ENCODE measurements around the gene PCSK6.
"Not testable (repeated sequence)": the region's sequence is repeated elsewhere in the genome, so short reads cannot be mapped to it uniquely, and the experiment has no call there.

The PCSK6 gene

DNA sequence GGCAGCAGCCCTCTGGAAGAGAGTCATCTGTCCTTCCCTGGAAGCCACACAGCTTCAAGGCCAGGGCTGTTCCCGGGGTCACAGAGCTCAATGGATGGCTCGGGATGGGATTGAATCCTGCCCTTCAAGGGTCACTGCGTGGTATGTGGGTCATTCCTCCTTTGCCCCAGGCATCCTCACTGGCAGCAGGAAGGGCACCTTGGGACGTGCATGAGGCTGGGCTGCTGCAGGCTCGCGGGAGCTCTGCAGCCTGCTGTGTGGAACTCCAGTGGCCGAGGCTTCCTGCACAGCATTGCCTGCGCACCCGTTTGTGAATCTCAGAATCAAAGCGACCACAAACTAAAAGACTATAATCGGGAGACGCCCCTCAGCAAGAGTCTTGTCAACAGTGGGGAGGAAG lies 60.7 kb downstream of the PCSK6 start:
- FAIRE-seq, result no peak

DNA sequence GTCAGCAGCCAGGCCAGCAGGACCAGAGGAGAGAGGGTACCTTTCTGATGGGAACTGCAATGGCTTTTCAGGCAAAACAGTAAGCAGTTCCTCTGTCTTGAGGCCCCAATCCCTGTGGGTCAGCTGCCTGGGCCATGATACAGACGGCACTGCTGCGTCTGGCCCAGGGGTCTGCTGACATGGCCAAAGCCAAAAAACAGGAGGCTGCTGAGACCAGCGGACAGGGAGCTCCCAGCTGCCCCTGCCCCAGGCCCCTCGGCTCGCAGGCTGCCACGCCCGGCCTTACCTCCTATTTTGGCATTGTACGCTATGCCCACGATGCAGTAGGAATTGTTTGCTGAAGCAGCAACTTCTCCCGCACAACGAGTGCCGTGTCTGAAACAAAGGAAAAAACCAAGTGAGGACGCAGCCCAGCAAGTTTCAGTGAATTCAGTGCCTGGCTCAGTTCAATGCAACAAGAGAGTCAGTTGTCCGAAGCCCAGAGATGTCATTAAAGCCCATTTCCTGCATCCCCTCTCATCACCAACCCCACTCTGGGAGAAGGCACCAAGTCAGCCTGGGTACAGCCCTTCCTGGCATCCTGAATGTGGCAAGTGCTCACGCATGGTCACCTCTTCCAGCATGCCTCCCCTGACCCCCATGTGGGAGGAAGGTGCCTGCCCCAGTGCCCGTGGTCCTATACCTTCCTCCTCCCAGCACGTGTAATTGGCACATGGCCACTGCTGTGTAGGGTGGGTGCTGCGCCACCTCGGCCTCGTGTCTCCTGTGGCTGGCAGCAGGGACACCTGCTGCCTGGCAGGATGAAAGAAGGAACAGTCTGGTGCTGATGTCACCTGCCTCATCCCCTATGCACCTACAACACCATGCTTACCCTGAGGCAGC lies 61.7 kb downstream of the PCSK6 start:
- no peak for FAIRE-seq

DNA sequence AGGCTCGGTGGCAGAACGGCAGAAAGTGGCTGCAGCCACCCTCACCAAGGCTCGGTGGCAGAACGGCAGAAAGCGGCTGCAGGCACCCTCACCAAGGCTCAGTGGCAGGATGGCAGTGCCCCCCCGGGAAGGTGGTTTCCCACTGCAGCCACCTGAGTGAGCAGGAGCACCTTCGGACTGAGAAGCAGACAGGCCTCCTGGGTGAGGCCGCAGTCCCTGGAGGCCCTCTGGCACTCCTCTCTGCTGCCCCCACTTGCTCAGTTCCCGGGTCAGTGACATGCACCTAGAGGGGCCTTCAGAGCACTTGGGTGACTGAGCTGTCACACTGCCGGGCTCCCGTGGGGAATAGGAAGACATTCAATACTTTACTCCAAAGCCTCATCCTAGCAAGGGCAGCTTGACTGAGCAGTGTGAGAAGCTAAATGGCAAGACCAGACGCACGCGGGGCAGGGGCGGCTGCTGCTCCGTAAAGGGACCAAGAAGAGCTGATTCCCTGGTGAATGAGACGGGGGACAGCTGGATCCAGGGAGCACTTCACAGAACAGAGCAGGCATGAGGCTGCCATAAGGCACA lies 62.7 kb downstream of the PCSK6 start:
- FAIRE-seq, result no peak

DNA sequence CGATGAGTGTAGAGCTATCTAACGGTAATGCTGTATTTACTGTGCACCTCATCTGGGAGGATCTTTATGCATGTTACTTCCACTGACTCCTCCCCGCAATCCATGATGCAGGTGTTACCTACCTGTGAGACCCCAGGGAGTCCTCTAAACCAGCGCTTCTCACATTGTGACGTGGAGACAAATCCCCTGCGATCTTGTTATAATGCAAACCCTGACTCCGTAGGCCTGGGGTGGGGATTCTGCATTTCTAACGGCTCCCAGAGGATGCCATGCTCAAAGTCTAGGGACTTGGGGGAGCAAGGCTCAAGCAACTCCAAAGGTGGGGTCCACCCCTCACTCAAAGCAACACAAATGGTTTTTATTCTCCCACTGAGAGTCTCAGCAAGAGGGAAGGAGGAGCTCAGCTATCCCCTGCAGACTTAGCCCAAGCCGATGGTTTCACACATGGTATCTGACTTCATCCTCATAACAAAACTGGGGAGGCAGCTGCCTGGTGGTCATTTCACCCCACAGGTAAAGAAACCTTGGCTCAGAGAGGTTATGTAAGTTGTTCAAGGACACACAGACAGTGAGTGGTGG lies 63.6 kb downstream of the PCSK6 start:
- no peak for FAIRE-seq

DNA sequence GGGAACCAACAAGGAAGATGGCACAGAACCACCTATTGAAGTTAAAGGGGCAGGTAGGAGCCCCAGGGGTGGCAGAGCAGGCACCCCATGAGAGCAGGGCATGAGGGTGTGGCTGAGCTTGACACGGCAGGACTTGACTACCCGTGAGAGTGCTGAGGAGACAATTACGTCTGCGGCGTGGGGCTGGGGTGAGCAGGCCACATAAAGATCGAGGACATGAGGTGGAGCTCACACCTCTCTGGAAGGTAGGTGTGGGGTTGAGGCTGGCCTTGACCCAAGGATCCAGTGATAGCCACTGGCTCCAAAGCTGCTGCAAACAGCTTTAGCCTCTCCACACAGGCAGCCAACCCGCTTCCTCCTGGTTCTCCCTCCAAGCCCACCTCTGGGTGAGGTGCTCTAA lies 64.5 kb downstream of the PCSK6 start:
- FAIRE-seq, result no peak

DNA sequence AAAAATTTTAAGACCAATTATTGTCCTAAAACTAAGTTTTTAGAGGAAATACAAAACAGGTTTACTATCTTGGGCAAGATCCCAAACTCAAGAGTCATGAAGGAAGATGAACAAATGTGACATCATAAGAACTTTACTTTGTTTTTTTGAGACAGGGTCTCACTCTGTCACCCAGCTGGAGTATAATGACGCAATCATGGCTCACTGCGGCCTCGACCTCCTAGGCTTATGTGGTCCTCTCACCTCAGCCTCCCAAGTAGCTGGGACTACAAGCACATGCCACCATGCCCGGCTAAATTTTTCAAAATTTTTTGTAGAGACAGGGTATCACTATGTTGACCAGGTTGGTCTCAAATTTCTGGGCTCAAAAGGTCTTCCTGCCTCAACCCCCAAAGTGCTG lies 69.3 kb downstream of the PCSK6 start:
- FAIRE-seq, result no peak

DNA sequence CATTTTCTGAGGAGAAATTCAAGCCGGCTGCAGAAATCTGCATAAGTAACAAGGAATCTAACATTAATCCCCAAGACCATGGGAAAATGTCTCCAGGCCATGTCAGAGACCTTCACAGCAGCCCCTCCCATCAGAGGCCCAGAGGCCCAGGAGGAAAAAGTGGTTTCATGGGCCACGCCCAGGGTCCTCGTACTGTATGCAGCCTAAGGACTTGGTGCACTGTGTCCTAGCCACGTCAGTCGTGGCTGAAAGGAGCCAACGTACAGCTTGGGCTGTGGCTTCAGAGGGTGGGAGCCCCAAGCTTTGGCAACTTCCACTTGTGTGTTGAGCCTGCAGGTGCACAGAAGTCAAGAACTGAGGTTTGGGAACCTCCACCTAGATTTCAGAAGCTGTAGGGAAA lies 73.0 kb downstream of the PCSK6 start:
- not testable (repeated sequence) for FAIRE-seq

DNA sequence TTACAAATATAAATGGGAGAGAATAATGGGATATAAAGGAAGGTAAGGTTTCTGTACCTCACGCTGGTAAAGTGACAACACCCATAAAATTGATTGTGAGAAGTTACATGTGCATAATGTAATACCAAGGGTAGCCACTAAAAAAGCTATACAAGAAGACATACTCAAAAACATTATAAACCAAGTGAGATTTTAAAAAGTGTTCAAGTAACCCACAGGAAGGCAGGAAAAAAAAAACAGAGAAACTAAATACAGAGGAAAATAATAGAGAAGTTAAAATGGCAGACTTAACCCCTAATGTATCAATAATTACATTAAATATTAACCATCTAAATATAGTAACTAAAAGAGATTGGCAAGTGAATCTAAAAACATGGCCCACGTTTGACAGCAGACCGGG lies 76.3 kb downstream of the PCSK6 start:
- FAIRE-seq, result no peak

DNA sequence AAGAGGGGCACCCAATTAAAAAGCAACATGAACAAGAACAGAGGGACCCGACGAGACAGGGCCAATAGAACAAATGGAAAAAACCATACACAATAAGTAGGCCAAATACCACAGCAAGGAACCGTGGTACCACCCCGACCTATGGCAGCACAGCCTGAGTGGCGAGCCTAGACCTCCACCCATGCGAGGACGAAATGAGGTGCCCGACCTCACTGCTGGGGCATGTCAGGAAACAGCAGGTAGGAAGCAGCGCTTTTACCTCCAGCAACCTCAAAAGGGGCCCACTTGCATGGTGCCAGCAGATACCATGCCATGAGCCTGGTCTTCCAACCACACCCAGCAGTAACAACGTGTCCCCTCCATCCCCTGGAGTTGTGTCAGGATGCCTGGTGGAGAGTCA lies 77.9 kb downstream of the PCSK6 start:
- FAIRE-seq, result no peak

DNA sequence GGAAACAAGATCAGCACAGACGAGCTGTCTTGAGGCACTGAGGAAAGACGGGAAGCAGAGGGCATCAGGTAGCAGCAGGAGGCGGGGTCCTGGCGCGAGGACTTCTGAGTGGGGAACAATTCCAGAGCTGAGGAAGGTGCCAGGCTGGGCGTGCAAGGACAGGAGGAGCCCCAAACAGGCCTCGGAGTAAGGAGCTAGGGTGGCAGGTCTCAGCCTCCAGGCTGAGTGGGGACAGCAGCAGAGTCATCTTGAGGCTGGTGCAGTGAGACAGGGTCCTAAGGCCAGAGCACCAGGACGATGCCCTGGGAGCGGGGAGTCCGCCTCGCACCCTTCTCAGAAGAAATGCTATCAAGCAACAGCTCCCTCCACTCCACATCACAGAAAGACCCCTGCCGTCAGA lies 78.4 kb downstream of the PCSK6 start:
- no peak for FAIRE-seq

DNA sequence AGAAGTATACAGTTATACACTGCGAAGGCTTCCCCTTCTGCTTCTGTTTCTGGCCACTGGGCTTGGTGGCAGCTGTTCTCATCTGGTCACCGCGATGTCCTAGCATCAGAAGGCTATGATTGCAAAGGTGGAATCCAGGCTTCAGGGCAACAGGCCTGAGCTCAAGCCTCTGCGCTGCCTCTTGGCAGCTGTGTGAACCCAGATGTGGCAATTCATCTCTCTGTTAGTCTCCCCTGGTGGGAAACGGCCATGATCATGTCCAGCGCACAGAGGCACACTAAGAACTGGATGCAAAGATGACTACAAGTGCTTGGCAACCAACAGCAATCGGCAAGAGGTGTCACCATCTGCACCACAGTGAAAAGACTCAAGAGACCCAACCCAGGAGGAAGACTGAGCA lies 78.9 kb downstream of the PCSK6 start:
- no peak for FAIRE-seq

DNA sequence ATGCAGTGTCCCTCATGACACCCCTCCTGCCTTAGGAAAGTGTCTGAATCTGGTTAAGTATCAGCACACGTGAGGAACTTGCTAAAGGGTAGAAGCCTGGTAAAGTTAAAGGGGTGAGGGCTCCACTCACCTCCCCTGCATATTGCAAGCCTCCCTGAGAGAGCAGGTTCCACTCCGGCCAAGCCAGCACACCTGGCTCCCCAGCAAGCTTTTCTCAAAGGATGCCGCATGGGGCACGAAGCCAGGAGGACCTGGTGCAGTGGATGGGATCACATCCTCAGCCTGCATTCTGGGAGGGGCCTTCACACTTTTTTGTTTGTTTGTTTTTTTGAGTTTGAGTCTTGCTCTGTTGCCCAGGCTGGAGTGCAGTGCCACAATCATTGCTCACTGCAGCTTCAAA lies 79.9 kb downstream of the PCSK6 start:
- FAIRE-seq, result no peak

DNA sequence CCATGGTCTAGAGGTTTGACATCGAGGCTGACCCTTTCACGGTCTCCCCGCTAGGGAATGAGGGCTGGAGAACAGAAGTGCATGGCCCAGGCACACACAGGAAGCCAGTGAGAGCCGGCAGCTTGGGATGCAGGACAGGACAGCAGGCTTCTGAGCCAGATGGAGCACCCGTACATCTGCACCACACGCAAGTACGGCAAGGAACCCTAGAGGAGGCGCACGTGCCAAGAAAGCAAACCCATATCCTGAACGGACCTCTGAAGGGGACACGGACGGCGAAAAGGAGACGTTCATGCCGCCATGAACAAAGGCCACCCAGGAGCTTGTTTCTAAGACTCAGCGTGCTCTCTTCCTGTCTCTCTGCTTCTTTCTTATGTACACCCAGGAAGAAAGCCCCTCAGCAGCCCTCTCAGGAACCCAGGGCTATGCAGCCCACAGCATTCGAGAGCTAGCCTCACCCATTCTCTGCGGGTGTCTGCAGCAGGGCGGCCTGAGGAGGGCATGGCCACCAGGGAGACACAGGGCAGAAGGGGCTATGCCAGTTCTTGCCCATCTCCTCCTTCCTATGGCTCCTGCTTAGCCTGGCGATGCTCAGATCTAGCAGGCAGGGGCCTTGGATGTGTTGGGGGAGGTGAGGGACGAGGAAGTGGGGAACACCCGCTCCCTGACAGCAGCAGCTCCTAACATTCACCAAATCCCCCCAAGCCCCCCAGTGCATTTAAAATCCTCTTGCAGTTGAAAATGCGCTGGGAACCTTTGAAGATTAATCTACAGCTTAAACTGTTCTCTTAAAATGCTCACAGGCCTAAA lies 81.3 kb downstream of the PCSK6 start:
- no peak for FAIRE-seq

DNA sequence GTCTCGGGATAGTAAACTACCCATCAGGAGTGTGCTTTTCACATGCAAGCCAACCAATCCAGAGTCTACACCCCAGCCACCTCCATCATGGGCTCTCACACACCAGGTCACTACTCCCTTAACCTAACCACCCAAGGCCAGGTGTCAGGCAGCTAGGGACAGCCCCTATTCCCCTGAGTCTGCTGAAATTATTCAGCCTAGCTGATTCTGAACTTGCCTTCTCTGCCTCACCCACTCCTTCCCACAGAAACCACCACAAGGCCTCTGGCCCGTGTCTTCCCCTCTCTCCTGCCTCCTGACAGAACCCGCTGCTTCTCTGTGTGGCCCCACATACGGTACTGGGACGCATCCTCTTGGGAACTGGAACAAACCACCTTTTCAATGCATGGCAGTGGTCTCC lies 82.1 kb downstream of the PCSK6 start:
- FAIRE-seq, result no peak

DNA sequence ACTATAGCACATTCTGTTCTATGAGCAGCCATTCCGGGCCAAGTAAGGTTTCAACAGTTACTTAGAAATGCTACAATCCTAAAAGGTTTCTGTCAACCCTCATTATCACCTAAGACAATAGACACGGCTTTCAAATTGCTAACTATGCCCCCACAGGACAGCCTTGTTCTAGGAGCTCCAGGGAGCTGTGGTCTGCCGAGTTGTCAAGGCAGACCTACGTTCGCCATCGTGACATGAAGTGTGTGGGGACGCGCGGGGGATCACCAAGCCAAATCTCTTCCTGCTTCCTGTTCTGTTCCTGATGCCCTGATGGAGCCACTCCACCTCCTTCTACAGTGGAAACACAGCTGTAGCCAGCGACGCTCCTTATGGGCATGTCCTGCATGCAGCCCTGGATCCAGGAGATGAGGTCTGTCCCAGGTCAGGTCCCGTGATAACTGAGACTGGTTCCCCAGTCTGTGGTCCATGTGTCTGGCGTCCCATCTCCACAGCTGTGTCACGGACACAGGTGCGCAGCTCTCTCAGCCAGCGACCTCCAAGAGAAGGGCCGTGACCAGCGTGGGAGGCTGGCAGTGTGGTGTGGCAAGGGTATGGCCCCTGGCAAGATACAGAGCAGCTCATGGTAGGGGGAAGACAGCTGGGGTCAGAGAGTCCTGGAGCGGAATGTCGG lies 82.8 kb downstream of the PCSK6 start:
- FAIRE-seq, result no peak

DNA sequence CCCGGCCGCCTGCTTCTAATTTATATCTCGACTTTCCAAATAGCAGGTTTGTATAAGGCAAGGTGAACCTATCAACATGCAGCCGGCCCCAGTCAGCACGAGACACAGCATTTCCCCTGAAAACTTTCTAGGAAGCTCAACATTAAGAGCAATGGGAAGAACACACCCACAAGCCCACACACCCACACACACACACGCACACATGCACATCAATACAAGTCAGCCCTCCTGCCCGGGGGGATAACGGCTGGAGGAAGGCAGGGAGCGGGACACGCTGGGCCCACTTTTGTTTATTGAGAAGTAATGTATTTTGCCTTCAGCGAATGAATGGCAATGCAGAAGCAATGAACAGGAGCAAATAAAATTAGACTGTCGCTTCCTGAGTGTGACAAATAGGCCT lies 83.5 kb downstream of the PCSK6 start:
- no peak for FAIRE-seq

DNA sequence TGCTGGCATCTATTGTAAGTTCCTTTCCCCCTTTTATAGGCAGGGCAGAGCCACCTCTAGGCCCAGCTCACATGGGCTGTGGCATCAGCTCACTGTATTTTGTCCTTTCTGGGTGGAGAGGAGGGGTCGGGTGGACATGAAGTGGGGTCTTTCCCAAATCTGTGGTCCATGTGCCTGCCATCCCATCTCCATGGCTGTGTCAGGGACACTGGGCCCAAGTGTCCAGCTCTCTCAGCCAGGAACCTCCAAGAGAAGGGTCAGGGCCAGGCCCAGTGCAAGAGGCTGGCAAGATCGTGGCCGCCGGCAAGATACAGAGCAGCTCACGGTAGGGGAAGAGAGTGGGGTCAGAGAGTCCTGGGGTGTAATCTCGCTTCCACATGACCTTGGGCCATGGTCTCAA lies 85.3 kb downstream of the PCSK6 start:
- no peak for FAIRE-seq

DNA sequence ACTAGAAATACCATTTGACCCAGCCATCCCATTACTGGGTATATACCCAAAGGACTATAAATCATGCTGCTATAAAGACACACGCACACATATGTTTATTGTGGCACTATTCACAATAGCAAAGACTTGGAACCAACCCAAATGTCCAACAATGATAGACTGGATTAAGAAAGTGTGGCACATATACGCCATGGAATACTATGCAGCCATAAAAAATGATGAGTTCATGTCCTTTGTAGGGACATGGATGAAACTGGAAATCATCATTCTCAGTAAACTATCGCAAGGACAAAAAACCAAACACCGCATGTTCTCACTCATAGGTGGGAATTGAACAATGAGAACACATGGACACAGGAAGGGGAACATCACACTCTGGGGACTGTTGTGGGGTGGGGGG lies 86.6 kb downstream of the PCSK6 start:
- not testable (repeated sequence) for FAIRE-seq

DNA sequence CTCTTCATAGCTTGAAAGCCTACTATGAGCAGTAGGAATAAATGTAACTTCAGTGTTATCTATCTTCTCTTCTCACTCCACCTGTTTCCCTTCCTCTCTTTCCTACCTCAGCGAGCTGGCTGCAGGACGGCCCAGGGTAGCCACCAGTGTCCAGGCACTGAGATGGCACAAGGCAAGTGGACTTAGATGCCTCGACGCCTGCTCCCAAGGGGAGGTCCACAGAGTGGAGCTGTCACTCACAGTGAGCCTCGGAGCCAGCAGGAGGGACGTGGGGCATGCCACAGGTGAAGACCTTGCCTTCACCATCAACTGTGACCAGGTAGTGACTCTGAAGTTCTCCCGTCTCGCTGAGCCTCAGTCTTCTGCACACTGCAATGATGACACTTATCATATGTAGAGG lies 88.2 kb downstream of the PCSK6 start:
- FAIRE-seq, result no peak

DNA sequence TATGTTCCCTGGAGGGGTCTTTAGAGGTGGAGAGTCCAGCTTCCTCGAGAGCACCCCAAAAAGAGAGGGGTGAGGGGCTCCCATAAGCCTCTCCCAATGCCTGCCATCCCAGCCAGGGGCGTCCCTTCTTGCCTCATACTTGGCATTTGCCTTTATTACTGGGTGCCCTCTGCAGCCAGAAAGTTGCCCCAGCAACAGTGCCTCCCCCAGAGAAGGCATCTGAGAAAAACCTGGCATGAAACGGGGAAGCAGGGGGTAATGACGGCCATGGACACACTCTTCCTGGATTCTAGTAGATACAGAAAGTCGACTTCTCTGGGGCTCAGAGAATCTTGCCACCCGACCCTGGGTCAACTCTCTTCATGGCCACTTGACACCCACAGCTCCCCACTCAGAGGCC lies 90.1 kb downstream of the PCSK6 start:
- FAIRE-seq, result no peak

DNA sequence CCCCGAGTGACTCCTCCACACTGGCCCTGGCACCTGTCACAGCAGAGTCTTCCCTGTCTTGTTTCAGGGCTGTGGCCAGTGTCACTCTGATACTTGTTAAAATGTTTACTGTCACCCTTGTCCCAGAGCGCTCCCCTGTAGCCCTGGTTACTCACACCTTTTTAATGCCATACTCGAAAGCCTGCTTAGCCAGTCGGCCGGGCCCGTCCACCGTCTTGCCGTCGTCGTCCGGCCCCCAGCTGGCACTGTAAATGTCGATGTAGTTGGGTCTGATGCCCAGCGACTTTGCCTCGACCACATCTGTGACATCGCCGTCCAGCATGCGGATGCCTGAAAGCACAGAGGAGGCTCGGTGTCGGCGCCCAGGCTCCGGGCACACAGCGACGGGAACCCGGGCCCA lies 91.3 kb downstream of the PCSK6 start:
- FAIRE-seq, result no peak

DNA sequence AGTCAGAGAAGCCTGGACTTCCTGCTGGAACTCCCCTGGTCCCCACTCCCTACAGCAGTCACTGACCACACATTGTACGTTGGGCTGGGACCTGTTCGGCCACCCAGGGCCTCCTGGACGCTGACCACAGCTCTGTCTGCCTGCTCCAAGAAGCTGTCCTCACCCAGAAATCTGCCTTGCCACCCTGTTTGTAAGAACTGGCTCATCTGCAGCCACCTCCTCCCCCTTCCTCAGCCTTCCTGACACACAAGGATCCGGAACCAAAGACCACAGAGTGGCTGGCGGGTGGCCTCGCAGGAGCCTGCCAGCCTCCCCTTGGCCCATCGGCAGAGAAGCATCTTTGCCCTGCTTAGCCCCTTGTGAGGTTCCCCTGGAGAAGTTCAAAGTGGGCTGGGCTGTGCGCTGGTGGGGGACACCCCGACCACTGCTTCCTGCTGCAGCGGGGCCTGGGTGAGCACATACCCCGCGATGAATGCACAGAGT lies 91.9 kb downstream of the PCSK6 start:
- no peak for FAIRE-seq

All from A204.1 (cell line).